NT2/D1 (cell line): ENCODE data around the gene GAS6.

Experiments
- DNase-seq: peaks from one replicate; pipeline ENCODE4 v3.0.0-alpha.2; 2011; ENCODE audit warnings: low read depth, low spot score
- H3K27me3 ChIP-seq: 2 replicates; pipeline ENCODE4 v1.6.0; 2011; ENCODE audit warnings: mild to moderate bottlenecking; ENCODE audit not compliant: insufficient read length, insufficient read depth
- H3K36me3 ChIP-seq: 2 replicates; pipeline ENCODE4 v1.6.1; 2011; ENCODE audit warnings: mild to moderate bottlenecking, low read length, mixed read lengths; ENCODE audit not compliant: insufficient read depth, insufficient read length
- H3K4me1 ChIP-seq: 2 replicates; pipeline ENCODE4 v1.5.1; 2011; ENCODE audit not compliant: insufficient read depth, insufficient read length
- H3K4me3 ChIP-seq: 2 replicates; pipeline ENCODE4 v1.5.1; 2011; ENCODE audit warnings: low read depth; ENCODE audit not compliant: insufficient read length
- H3K9ac ChIP-seq: 2 replicates; pipeline ENCODE4 v1.6.0; 2011; ENCODE audit warnings: low read depth; ENCODE audit not compliant: insufficient read length
- H3K9me3 ChIP-seq: 2 replicates; pipeline ENCODE4 v1.5.1; 2011; ENCODE audit warnings: mild to moderate bottlenecking, low read length; ENCODE audit not compliant: insufficient read depth
- SUZ12 ChIP-seq: IDR thresholded peaks from 2 replicates; pipeline ENCODE4 v1.6.1; 2011; ENCODE audit not compliant: insufficient read length, insufficient read depth; ENCODE audit errors: extremely low read depth
- YY1 ChIP-seq: IDR thresholded peaks from 2 replicates; pipeline ENCODE4 v1.6.1; 2011; ENCODE audit not compliant: insufficient read length, insufficient read depth
- ZNF274 ChIP-seq: IDR thresholded peaks from 2 replicates; pipeline ENCODE4 v1.6.1; 2011; ENCODE audit warnings: mild to moderate bottlenecking, low read depth, low read length

The GAS6 gene

DNA sequence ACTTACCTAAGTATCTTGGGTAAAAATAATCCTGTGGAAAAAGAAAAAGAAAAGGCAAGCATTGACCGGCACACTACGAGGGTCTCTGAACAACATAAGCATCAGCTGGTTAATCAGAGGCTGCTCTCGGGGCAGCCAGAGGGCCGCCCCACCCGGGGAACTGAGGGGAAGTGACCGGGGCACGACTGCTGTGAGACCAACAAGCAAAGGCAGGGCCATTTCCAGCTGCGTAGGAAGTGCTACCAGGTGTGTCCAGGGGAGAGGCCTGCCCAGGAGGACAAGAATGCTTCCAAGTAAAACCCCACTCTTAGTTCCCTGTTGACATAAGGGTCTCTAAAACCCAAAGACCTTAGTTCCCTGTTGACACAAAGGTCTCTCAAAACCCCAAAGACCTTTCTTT is 15.9 kb downstream of the GAS6 start:
- H3K27me3 ChIP-seq, result no peaks in the 10 kb centered on the region
- peaks cover 5% of the 10 kb centered on the region for H3K4me1 ChIP-seq
- no peaks in the 10 kb centered on the region for H3K9me3 ChIP-seq
- H3K4me3 ChIP-seq, result no peak overlapping the region
- H3K9ac ChIP-seq, result no peak overlapping the region
- no peak for TF ChIP-seq ZNF274
- no peak for TF ChIP-seq SUZ12
- no peak for TF ChIP-seq YY1
- no peak for DNase-seq
- peaks cover 68% of the 10 kb centered on the region for H3K36me3 ChIP-seq

DNA sequence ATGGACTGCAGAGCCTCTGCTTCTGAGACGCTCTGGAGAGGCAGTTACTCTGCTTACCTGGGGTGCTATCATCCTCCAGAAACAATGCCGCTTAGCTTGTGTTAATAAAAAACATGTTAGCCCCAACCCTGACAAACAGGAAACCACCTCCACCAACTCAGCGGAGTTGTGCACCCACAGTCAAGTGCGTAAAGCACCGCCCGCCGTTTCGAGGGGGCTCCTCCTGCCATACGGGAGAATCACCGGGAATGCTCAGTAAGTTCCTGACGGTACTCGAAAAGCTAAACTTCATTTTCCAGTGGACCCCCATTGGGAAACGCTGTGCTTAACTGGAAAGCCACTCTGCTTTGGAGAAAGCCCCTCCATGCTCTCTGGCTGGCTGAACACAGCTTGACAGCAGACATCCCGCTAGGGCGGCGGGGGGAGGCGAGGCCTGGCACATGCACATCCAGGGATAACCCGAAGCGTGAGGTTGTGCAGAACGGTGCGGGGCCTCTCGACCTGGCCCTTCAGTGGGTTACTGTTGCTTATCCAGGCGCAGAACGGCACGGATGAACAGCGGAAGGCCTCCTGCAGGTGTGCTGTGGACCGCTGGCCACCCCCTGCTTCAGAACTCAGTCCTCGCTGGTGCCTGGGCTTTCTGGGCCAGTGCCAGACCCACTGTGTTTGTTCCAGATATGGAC is 17.1 kb downstream of the GAS6 start:
- no peak for DNase-seq
- no peak overlapping the region for H3K4me3 ChIP-seq
- H3K4me1 ChIP-seq, result peaks cover 5% of the 10 kb centered on the region
- TF ChIP-seq ZNF274 (no peak), SUZ12 (no peak), YY1 (no peak)
- H3K9ac ChIP-seq, result no peak overlapping the region
- H3K9me3 ChIP-seq, result no peaks in the 10 kb centered on the region
- H3K27me3 ChIP-seq, result no peaks in the 10 kb centered on the region
- H3K36me3 ChIP-seq, result peaks cover 68% of the 10 kb centered on the region

DNA sequence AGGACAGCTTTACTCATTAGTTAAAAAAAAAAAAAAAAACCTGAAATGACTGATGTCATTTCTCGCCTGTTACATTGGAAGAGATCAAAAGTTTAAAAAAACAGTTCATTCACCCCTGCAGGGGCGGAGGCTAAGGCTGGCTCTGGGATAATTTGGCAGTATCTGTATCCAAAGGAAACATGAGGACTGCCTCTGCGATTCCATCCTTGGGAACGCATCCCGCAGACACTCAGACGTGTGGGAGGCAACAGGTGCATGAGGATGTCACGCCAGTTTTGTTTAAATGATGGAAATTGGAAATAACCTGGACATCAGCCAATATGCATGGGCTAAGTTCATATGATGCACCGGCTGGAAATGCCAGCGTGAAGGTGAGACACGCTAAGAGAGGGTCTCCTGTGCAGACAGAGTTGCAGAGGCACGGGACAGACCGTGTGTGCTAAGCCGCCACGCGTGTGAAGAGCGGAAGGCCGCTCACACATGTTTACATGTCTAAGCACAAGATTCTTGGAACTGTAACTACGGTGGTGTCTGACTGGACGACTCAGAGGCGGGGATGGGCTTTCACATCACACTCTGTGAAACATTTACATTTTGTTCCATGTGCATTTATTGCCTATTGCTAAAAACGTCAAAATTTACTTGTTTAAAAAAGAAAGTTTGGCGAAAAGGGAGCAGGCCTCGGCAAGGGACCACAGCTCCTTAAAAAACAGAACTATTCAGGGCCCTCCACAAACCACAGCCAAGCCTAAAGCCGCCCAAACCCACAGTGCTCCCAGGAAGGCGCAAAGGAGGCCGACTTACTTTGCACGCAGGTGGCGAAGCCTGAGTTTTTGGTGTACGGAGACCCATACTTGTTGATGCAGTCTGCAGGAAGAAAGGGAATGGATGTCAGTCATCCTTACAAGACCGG is 17.9 kb downstream of the GAS6 start:
- H3K9ac ChIP-seq, result no peak overlapping the region
- no peaks in the 10 kb centered on the region for H3K27me3 ChIP-seq
- H3K4me3 ChIP-seq, result no peak overlapping the region
- no peak for DNase-seq
- H3K9me3 ChIP-seq, result no peaks in the 10 kb centered on the region
- TF ChIP-seq ZNF274 (no peak), SUZ12 (no peak), YY1 (no peak)
- H3K4me1 ChIP-seq, result peaks cover 5% of the 10 kb centered on the region
- H3K36me3 ChIP-seq, result peaks cover 62% of the 10 kb centered on the region

DNA sequence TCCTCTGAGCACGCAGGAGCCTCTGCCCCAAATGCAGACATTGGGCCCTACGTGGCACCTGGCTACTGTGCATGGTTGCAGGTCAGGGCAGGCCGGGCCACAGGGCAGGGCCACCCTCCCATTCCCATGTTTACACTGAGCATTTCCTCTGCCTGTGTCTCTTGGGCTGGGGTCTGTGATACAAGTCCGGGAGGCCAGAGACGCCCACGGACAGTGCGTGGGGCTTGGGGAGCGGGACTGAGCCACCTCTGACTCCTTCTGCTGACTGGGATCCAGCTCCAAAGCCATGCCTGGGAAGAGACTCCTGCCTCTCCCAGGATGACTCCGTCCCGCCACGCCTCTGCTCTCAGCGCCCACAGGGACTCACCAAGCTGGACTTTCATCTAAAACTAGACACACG is 18.8 kb downstream of the GAS6 start:
- no peak for TF ChIP-seq YY1
- no peak for TF ChIP-seq ZNF274
- TF ChIP-seq SUZ12, result no peak
- H3K4me1 ChIP-seq, result peaks cover 12% of the 10 kb centered on the region
- H3K4me3 ChIP-seq, result no peak overlapping the region
- H3K27me3 ChIP-seq, result no peaks in the 10 kb centered on the region
- DNase-seq, result no peak
- peaks cover 69% of the 10 kb centered on the region for H3K36me3 ChIP-seq
- H3K9ac ChIP-seq, result peak overlapping the region; percentile 24
- no peaks in the 10 kb centered on the region for H3K9me3 ChIP-seq

DNA sequence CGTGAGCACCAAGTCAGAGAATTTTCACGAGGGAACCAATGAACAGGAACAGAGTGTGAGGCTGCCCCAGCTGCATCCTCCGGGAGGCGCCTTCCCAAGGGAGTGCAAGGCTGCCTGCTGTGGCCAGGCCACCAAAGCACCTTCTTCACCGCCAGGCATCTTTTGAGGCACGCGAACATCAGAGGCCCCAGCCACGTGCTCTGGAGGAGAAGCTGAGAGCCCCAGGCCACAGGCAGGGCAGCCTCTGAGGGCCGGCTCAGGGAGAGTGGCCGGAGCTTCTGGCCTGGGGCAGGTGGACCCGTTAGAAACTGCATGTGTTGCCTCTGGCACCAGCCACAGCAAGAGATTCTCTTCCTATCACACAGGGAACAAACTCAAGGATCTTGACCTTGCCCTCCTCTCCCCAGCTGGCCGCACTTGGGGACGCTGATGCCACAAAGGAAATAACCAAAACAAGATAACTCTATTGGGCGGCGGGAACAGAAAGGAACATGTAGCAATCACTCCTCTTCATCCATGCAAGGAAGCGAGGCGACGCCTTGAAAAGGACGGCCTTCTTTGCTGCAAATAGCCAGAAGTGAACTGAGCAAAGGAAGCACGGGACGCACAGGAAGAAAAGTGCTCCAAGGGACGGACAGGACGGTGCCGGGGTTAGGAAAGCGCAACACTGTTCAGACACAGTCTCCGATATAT is 19.9 kb downstream of the GAS6 start:
- no peak for DNase-seq
- TF ChIP-seq SUZ12 (no peak), YY1 (no peak), ZNF274 (no peak)
- no peak overlapping the region for H3K9ac ChIP-seq
- peaks cover 79% of the 10 kb centered on the region for H3K36me3 ChIP-seq
- H3K9me3 ChIP-seq, result no peaks in the 10 kb centered on the region
- H3K4me3 ChIP-seq, result no peak overlapping the region
- no peaks in the 10 kb centered on the region for H3K27me3 ChIP-seq
- H3K4me1 ChIP-seq, result peaks cover 13% of the 10 kb centered on the region

DNA sequence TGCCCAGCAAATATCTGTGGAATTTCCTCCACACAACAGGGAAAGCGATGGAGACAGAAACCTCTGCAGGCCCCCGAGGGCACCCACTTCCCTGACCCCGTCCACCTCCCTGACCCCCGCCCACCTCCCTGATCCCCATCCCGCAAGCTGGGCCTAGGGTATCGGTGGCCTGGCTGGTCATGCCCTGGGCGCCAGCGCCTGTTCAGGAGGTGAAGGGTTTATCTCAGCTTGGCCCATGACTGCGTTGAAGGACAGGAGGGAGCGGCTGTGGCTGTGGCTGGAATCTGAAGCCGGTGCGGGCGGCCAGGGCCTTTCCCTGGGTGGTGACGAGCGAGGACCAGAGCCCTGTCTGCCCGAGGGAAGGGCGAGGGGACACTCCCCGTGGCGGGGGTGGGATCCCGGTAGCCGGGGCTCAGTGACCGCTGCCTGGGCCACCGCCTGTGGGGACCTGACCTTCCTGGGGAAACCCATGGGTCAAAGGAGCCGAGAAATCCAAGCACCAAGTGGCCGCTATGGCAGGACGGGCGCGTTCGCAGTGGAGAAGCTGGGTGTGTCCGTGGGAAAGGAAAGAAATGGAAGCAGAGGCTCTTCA is 20.7 kb downstream of the GAS6 start:
- Histone ChIP-seq H3K36me3 (peaks cover 78% of the 10 kb centered on the region), H3K27me3 (no peaks in the 10 kb centered on the region), H3K4me3 (no peak overlapping the region), H3K9ac (no peak overlapping the region), H3K9me3 (no peaks in the 10 kb centered on the region), H3K4me1 (peaks cover 19% of the 10 kb centered on the region)
- no peak for DNase-seq
- no peak for TF ChIP-seq SUZ12
- no peak for TF ChIP-seq YY1
- no peak for TF ChIP-seq ZNF274
